H1 (cell line): ENCODE measurements around the gene DAG1. TPM values are rescaled to one million over a fixed set of nuclear protein-coding genes. Genes with fewer than 3 reads are reported as not detected.

Source experiments
- CTCF ChIA-PET: fragments of 300-600 bp; sonication (Branson Sonifier 250); formaldehyde crosslinking; loops from one replicate; lab custom pipeline; 2021; ENCODE audit not compliant: partially characterized antibody; lab: Charles Lee
- POLR2A ChIA-PET: fragments of 300-600 bp; sonication (Branson Sonifier 250); formaldehyde crosslinking; loops from one replicate; lab custom pipeline; 2021; ENCODE audit warnings: inconsistent platforms; ENCODE audit not compliant: partially characterized antibody; lab: Charles Lee
- DNase-seq, 2 experiments: peaks; one replicate each; pipeline versions ENCODE4 v3.0.0 to v3.0.0-alpha.2; 2010 to 2022; ENCODE audit warnings: low spot score in 2 of 2, low read depth in 1 of 2, mixed read lengths in 1 of 2
- FAIRE-seq: peaks from 2 replicates; lab custom pipeline; 2011; peaks lifted over from hg19 to GRCh38; lab: Jason Lieb, UNC
- H2AFZ ChIP-seq: 2 replicates; pipeline ENCODE4 v1.8.1; 2012; ENCODE audit warnings: low read length, inconsistent platforms
- H2AK5ac ChIP-seq: 2 replicates; pipeline ENCODE4 v1.6.1; 2013; ENCODE audit warnings: low read depth, low read length
- H2BK120ac ChIP-seq: replicated peaks from 2 replicates; pipeline ENCODE3; 2013; ENCODE audit warnings: low read depth, low read length, inconsistent platforms
- H2BK12ac ChIP-seq: 2 replicates; pipeline ENCODE4 v1.6.1; 2013; ENCODE audit warnings: low read depth, low read length
- H2BK15ac ChIP-seq: 2 replicates; pipeline ENCODE4 v1.6.1; 2013; ENCODE audit warnings: low read length
- H2BK20ac ChIP-seq: 2 replicates; pipeline ENCODE4 v1.6.1; 2013; ENCODE audit warnings: low read length
- H2BK5ac ChIP-seq: 2 replicates; pipeline ENCODE4 v1.6.1; 2013; ENCODE audit warnings: low read depth, low read length
- H3K14ac ChIP-seq: 2 replicates; pipeline ENCODE4 v1.6.1; 2013; ENCODE audit warnings: inconsistent platforms; ENCODE audit not compliant: insufficient read length
- H3K18ac ChIP-seq: 2 replicates; pipeline ENCODE4 v1.6.1; 2013; ENCODE audit warnings: low read length; ENCODE audit errors: extremely low read depth
- H3K23ac ChIP-seq: 2 replicates; pipeline ENCODE4 v1.6.1; 2013; ENCODE audit warnings: inconsistent platforms; ENCODE audit not compliant: insufficient read length
- H3K23me2 ChIP-seq: 2 replicates; pipeline ENCODE4 v1.6.1; 2013; ENCODE audit warnings: low read depth, low read length
- H3K27ac ChIP-seq: 2 replicates; pipeline ENCODE4 v1.6.1; 2011; ENCODE audit warnings: low read depth, low read length, inconsistent platforms
- H3K27me3 ChIP-seq, 4 experiments: replicated peaks in 1 of 4; 1 replicate in 1 of 4; 2 replicates in 3 of 4; pipeline versions ENCODE4 v1.6.1 to v1.8.1; 2011 to 2013; ENCODE audit warnings: low read length in 3 of 4, mild to moderate bottlenecking in 3 of 4, inconsistent platforms in 2 of 4, mixed read lengths in 2 of 4, moderate library complexity in 1 of 4; ENCODE audit not compliant: control insufficient read depth in 3 of 4, insufficient read depth in 3 of 4; ENCODE audit errors: extremely low read depth in 1 of 4
- H3K36me3 ChIP-seq, 4 experiments: 2 replicates each; pipeline versions ENCODE4 v1.6.1 to v1.8.1; 2011 to 2013; ENCODE audit warnings: mild to moderate bottlenecking in 4 of 4, low read length in 3 of 4, moderate library complexity in 2 of 4, control low read depth in 1 of 4, inconsistent platforms in 1 of 4; ENCODE audit not compliant: insufficient read depth in 4 of 4, control insufficient read depth in 2 of 4
- H3K4ac ChIP-seq: replicated peaks from 2 replicates; pipeline ENCODE3; 2013; ENCODE audit warnings: low read length, low read depth, mixed read lengths, inconsistent platforms; ENCODE audit not compliant: insufficient read length
- H3K4me1 ChIP-seq, 4 experiments: replicated peaks in 1 of 4; 1 replicate in 1 of 4; 2 replicates in 3 of 4; pipeline versions ENCODE4 v1.6.1 to v1.8.1; 2011 to 2013; ENCODE audit warnings: low read length in 3 of 4, inconsistent platforms in 2 of 4, mixed read lengths in 1 of 4; ENCODE audit not compliant: insufficient read depth in 4 of 4, control insufficient read depth in 3 of 4
- H3K4me2 ChIP-seq, 2 experiments: 2 replicates each; pipeline versions ENCODE4 v1.6.1 to v1.8.1; 2011 to 2013; ENCODE audit warnings: low read depth in 2 of 2, low read length in 2 of 2, control low read depth in 1 of 2, inconsistent platforms in 1 of 2, mild to moderate bottlenecking in 1 of 2; ENCODE audit not compliant: insufficient read depth in 1 of 2
- H3K4me3 ChIP-seq, 4 experiments: fragments of 200-600, 300-600 bp in 1 of 4; sonication (generic), shearing (Covaris generic), sonication (Bioruptor Twin) in 1 of 4; 2 replicates each; pipeline versions ENCODE4 v1.5.1 to v1.8.1; 2011 to 2016; ENCODE audit warnings: low read length in 4 of 4, low read depth in 3 of 4, control low read depth in 2 of 4, inconsistent platforms in 2 of 4, mild to moderate bottlenecking in 2 of 4, mixed read lengths in 1 of 4, moderate library complexity in 1 of 4; ENCODE audit not compliant: insufficient read depth in 2 of 4; ENCODE audit errors: extremely low read depth in 1 of 4
- H3K56ac ChIP-seq: replicated peaks from 2 replicates; pipeline ENCODE3; 2013; ENCODE audit warnings: low read depth, mild to moderate bottlenecking, mixed read lengths, low read length, inconsistent platforms; ENCODE audit not compliant: insufficient read length
- H3K79me1 ChIP-seq: 2 replicates; pipeline ENCODE4 v1.6.1; 2013; ENCODE audit warnings: low read depth, low read length, control low read depth
- H3K79me2 ChIP-seq, 2 experiments: 2 replicates each; pipeline versions ENCODE4 v1.6.1 to v1.8.1; 2012 to 2013; ENCODE audit warnings: low read length in 2 of 2, mild to moderate bottlenecking in 2 of 2, inconsistent platforms in 1 of 2; ENCODE audit not compliant: insufficient read depth in 2 of 2, control insufficient read depth in 1 of 2
- H3K9ac ChIP-seq, 4 experiments: replicated peaks in 1 of 4; 1 replicate in 1 of 4; 2 replicates in 3 of 4; pipeline versions ENCODE4 v1.6.1 to v1.8.1; 2011 to 2013; ENCODE audit warnings: low read depth in 3 of 4, low read length in 3 of 4, control low read depth in 2 of 4, mild to moderate bottlenecking in 2 of 4, moderate library complexity in 2 of 4, inconsistent platforms in 1 of 4; ENCODE audit errors: extremely low read depth in 1 of 4
- H3K9me3 ChIP-seq, 2 experiments: 2 replicates each; pipeline versions ENCODE4 v1.6.1 to v1.8.1; 2012 to 2013; ENCODE audit warnings: mild to moderate bottlenecking in 2 of 2, moderate library complexity in 2 of 2, control low read depth in 1 of 2, inconsistent platforms in 1 of 2, low read depth in 1 of 2, low read length in 1 of 2, mixed read lengths in 1 of 2; ENCODE audit not compliant: insufficient read depth in 2 of 2
- H4K20me1 ChIP-seq, 2 experiments: replicated peaks in 1 of 2; 2 replicates each; pipeline versions ENCODE3 to v1.8.1; 2011 to 2013; ENCODE audit warnings: inconsistent platforms in 2 of 2, low read length in 2 of 2, mild to moderate bottlenecking in 1 of 2; ENCODE audit not compliant: insufficient read depth in 2 of 2, control insufficient read depth in 1 of 2
- H4K5ac ChIP-seq: 2 replicates; pipeline ENCODE4 v1.6.1; 2013; ENCODE audit warnings: low read length, low read depth, mixed read lengths, inconsistent platforms; ENCODE audit not compliant: insufficient read length
- H4K8ac ChIP-seq: 2 replicates; pipeline ENCODE4 v1.8.0; 2013; ENCODE audit warnings: mild to moderate bottlenecking, moderate library complexity, low read length, inconsistent platforms; ENCODE audit not compliant: insufficient read depth; ENCODE audit errors: extremely low read depth
- H4K91ac ChIP-seq: replicated peaks from 2 replicates; pipeline ENCODE3; 2013; ENCODE audit warnings: low read length, mixed read lengths, inconsistent platforms; ENCODE audit not compliant: insufficient read length
- CTCF ChIP-seq, 3 experiments: IDR thresholded peaks; 1 replicate in 2 of 3; 2 replicates in 1 of 3; pipeline versions ENCODE4 v1.5.1 to v1.6.1; 2011; ENCODE audit warnings: low read length in 3 of 3, mild to moderate bottlenecking in 3 of 3, inconsistent platforms in 2 of 3, low read depth in 1 of 3, moderate library complexity in 1 of 3; ENCODE audit not compliant: insufficient read depth in 1 of 3; ENCODE audit errors: control extremely low read depth in 1 of 3
- EGR1 ChIP-seq: IDR thresholded peaks from 2 replicates; pipeline ENCODE4 v1.6.1; 2011; ENCODE audit warnings: low read depth, low read length, borderline replicate concordance
- EP300 ChIP-seq, 2 experiments: IDR thresholded peaks; 1 replicate in 1 of 2; 2 replicates in 1 of 2; pipeline ENCODE4 v1.6.1; 2011 to 2012; ENCODE audit warnings: low read depth in 2 of 2, low read length in 2 of 2, mild to moderate bottlenecking in 2 of 2, borderline replicate concordance in 1 of 2, inconsistent platforms in 1 of 2, moderate library complexity in 1 of 2
- HDAC6 ChIP-seq: IDR thresholded peaks from one replicate; pipeline ENCODE4 v1.7.1; 2012; ENCODE audit warnings: low read depth, mild to moderate bottlenecking, inconsistent platforms, low read length, moderate library complexity
- JUN ChIP-seq: IDR thresholded peaks from 2 replicates; pipeline ENCODE4 v1.6.1; 2011; ENCODE audit warnings: low read depth, mild to moderate bottlenecking, improper control_type of control experiment, low read length
- KDM5A ChIP-seq: fragments of 200-600 bp; IDR thresholded peaks from 2 replicates; pipeline ENCODE4 v1.7.1; 2012; ENCODE audit warnings: mild to moderate bottlenecking, low read length, inconsistent platforms, mixed read lengths
- RAD21 ChIP-seq, 2 experiments: IDR thresholded peaks in 1 of 2; conservative IDR thresholded peaks in 1 of 2; 2 replicates each; pipeline ENCODE4 v1.6.1; 2011; ENCODE audit warnings: low read depth in 2 of 2, low read length in 2 of 2, improper control_type of control experiment in 1 of 2, inconsistent platforms in 1 of 2, mild to moderate bottlenecking in 1 of 2, moderate library complexity in 1 of 2
- RXRA ChIP-seq: IDR thresholded peaks from 2 replicates; pipeline ENCODE4 v1.6.1; 2011; ENCODE audit warnings: low read depth, mild to moderate bottlenecking, low read length, moderate library complexity; ENCODE audit not compliant: insufficient read depth
- SP1 ChIP-seq: IDR thresholded peaks from 2 replicates; pipeline ENCODE4 v1.6.1; 2011; ENCODE audit warnings: low read depth, low read length
- SRF ChIP-seq: IDR thresholded peaks from 2 replicates; pipeline ENCODE4 v1.6.1; 2011; ENCODE audit warnings: mild to moderate bottlenecking, low read depth, low read length, moderate library complexity
- SUZ12 ChIP-seq: fragments of 200-600 bp; sonication (generic); IDR thresholded peaks from 2 replicates; pipeline ENCODE4 v1.6.1; 2012; ENCODE audit warnings: mild to moderate bottlenecking, inconsistent platforms, low read length, moderate library complexity, mixed read lengths
- WGBS, 2 experiments: shearing (Covaris generic) in 1 of 2; methylation state at CpG; one replicate each; pipeline versions ENCODE4 v1.1.6 to v1.1.7; 2013 to 2015; ENCODE audit warnings: low lambda C conversion rate in 2 of 2, mixed read lengths in 2 of 2, inconsistent platforms in 1 of 2, low coverage in 1 of 2, missing lambda C conversion rate in 1 of 2; ENCODE audit not compliant: insufficient replicate concordance in 2 of 2, insufficient coverage in 1 of 2, insufficient read length in 1 of 2; ENCODE audit errors: extremely low coverage in 1 of 2, missing lambda C conversion rate in 1 of 2; 5-methylcytosine and 5-hydroxymethylcytosine counted together
- polyA plus RNA-seq, 7 experiments: library from polyadenylated mRNA; depleted of rRNA in 3 of 7; stranded (reverse) in 5 of 7; unstranded in 2 of 7; fragments of >200 nt in 5 of 7; fragments of 200-250 nt in 2 of 7; gene quantifications; 1 replicate in 5 of 7; 2 replicates in 1 of 7; 4 replicates in 1 of 7; pipeline versions ENCODE4 v1.2.1 to v1.2.3, GENCODE V29; 2011 to 2013; ENCODE audit warnings: missing spikeins in 2 of 7, mixed read lengths in 2 of 7
- total RNA-seq: library from RNA; stranded (reverse); fragmentation: NEBNext Ultra II Directional; extraction: Animal tissue kit (Norgen Biotek cat#: 25700); gene quantifications from 2 replicates; pipeline ENCODE4 v1.2.1, GENCODE V29; 2021

The DAG1 gene
- total and polyA plus RNA-seq, 2 of the 8 experiments (the other 6 are each of a cell fraction or from before 2014, with no cell fraction given) = 97.5 to 138 TPM

- Histone ChIP-seq H2BK120ac (no peak overlapping the region), H4K20me1 (no peaks in the 10 kb centered on the region), H3K18ac (no peak overlapping the region), H3K23ac (no peak overlapping the region), H2BK12ac (no peak overlapping the region), H4K5ac (no peak overlapping the region), H3K4me3 (no peak overlapping the region), H4K8ac (no peak overlapping the region), H3K36me3 (no peaks in the 10 kb centered on the region), H3K4me2 (no peak overlapping the region), H3K56ac (no peak overlapping the region), H2BK15ac (no peak overlapping the region), H3K23me2 (no peaks in the 10 kb centered on the region), H2AK5ac (no peak overlapping the region), H3K27ac (no peak overlapping the region), H3K27me3 (no peaks in the 10 kb centered on the region), H3K79me1 (no peaks in the 10 kb centered on the region), H3K14ac (no peak overlapping the region), H3K4me1 (no peaks in the 10 kb centered on the region), H3K9me3 (no peaks in the 10 kb centered on the region), H2BK20ac (no peak overlapping the region), H3K9ac (no peak overlapping the region), H4K91ac (no peak overlapping the region), H3K4ac (no peak overlapping the region), H2BK5ac (no peak overlapping the region), H3K79me2 (no peaks in the 10 kb centered on the region), H2AFZ (no peak overlapping the region)
- no peak for FAIRE-seq
- TF ChIP-seq RAD21 (IDR thresholded peaks at IDR 0.05 in 1 of 2, conservative IDR thresholded peaks at IDR 0.05 in 1 of 2; ENCODE audit: low read depth in 2 of 2, low read length in 2 of 2) (no peak), SP1 (no peak), CTCF (IDR thresholded peaks at IDR 0.05; ENCODE audit: control extremely low read depth in 1 of 3, insufficient read depth in 1 of 3, low read depth in 1 of 3, low read length in 3 of 3) (no peak), EGR1 (no peak), KDM5A (no peak), SRF (no peak), RXRA (no peak), SUZ12 (no peak), HDAC6 (no peak), JUN (no peak), EP300 (IDR thresholded peaks at IDR 0.05; ENCODE audit: borderline replicate concordance in 1 of 2, low read depth in 2 of 2, low read length in 2 of 2) (no peak)
- ChIA-PET POLR2A (interaction anchor here (0.7 to 1.4 kb wide), 3 partner anchors 26 to 47 kb away, joined by 3 read pairs; no protein-coding TSS in a partner anchor), CTCF (interaction anchor here (0.6 to 2.9 kb wide), 8 partner anchors 9 to 358 kb away, joined by 3 to 17 read pairs (median 4); partner anchors contain the start of gene USP4)
- 85% methylated on average over 3 of the region's 5 CpGs; no CpG with 5 or more reads in 1 of the 2 experiments for WGBS, 2 experiments
- DNase-seq = no peak
Observed at GRCh38 chr3:49445391-49445790, 24.7 kb upstream of the DAG1 start.
